GM12878 (cell line): ENCODE results near the gene MRPS9. TPM values are rescaled to one million over a fixed set of nuclear protein-coding genes. Genes with fewer than 3 reads are reported as not detected.

Source experiments
- ATAC-seq: fragments of 200-7000 bp; cut with Tn5 transposase; 3 replicates; pipeline ENCODE4 v1.9.1; 2020; ENCODE audit warnings: mild to moderate bottlenecking, moderate library complexity
- BruUV-seq: library from RNA; stranded (reverse); fragments of 400-500 nt; replicated peaks from 2 replicates; lab custom pipeline; 2021; lab: Mats Ljungman, UMichigan
- CTCF ChIA-PET: fragments of 300-600 bp; sonication (Branson Sonifier 250); formaldehyde crosslinking; extraction: SDS; loops from one replicate; lab custom pipeline; 2021; ENCODE audit warnings: inconsistent platforms; lab: Yijun Ruan, JAX
- POLR2A ChIA-PET: fragments of 350-600 bp; formaldehyde crosslinking; extraction: SDS; loops from one replicate; lab custom pipeline; 2021; ENCODE audit warnings: inconsistent platforms; lab: Charles Lee
- RAD21 ChIA-PET: fragments of 300-600 bp; sonication (Branson Sonifier 250); formaldehyde crosslinking; loops from one replicate; lab custom pipeline; 2023; ENCODE audit warnings: antibody characterized with exemption; ENCODE audit not compliant: unreplicated experiment; lab: Charles Lee
- SMC1A ChIA-PET: fragments of 300-600 bp; sonication (Branson Sonifier 250); formaldehyde crosslinking; loops from one replicate; lab custom pipeline; 2023; ENCODE audit not compliant: unreplicated experiment, uncharacterized antibody; lab: Charles Lee
- DNase-seq: peaks from one replicate; pipeline ENCODE4 v3.0.0-alpha.2; 2011; ENCODE audit warnings: low read depth, low spot score
- FAIRE-seq: peaks from 3 replicates; lab custom pipeline; 2011; peaks lifted over from hg19 to GRCh38; lab: Jason Lieb, UNC
- H2AFZ ChIP-seq: 2 replicates; pipeline ENCODE4 v1.6.0; 2011; ENCODE audit warnings: low read depth, low read length, control low read depth; ENCODE audit not compliant: control insufficient read depth
- H3K27ac ChIP-seq: 2 replicates; pipeline ENCODE4 v1.5.1; 2011; ENCODE audit warnings: control low read depth; ENCODE audit not compliant: control insufficient read depth, insufficient read depth
- H3K27me3 ChIP-seq, 2 experiments: replicated peaks in 1 of 2; 2 replicates each; pipeline versions ENCODE4 v1.6.0 to v1.6.1; 2011; ENCODE audit warnings: low read length in 1 of 2; ENCODE audit not compliant: control insufficient read depth in 2 of 2, insufficient read depth in 2 of 2
- H3K36me3 ChIP-seq, 2 experiments: 2 replicates each; pipeline ENCODE4 v1.5.1; 2011; ENCODE audit warnings: low read length in 1 of 2; ENCODE audit not compliant: control insufficient read depth in 2 of 2, insufficient read depth in 2 of 2
- H3K4me1 ChIP-seq: 2 replicates; pipeline ENCODE4 v1.6.1; 2011; ENCODE audit warnings: mild to moderate bottlenecking, low read length, moderate library complexity, mixed read lengths; ENCODE audit not compliant: control insufficient read depth, insufficient read depth
- H3K4me2 ChIP-seq: 2 replicates; pipeline ENCODE4 v1.6.0; 2011; ENCODE audit warnings: control low read depth; ENCODE audit not compliant: control insufficient read depth, insufficient read depth
- H3K4me3 ChIP-seq: fragments of 200-600 bp; sonication (generic); 2 replicates; pipeline ENCODE4 v1.5.1; 2016
- H3K79me2 ChIP-seq: 2 replicates; pipeline ENCODE4 v1.6.0; 2011; ENCODE audit warnings: low read length; ENCODE audit not compliant: control insufficient read depth, insufficient read depth
- H3K9ac ChIP-seq: 2 replicates; pipeline ENCODE4 v1.8.0; 2011; ENCODE audit warnings: low read length, control low read depth, mixed read lengths; ENCODE audit not compliant: control insufficient read depth, insufficient read depth
- H3K9me3 ChIP-seq: replicated peaks from 3 replicates; pipeline ENCODE4 v1.5.1; 2011; ENCODE audit warnings: mild to moderate bottlenecking, low read length; ENCODE audit not compliant: control insufficient read depth, insufficient read depth
- H4K20me1 ChIP-seq: 2 replicates; pipeline ENCODE4 v1.6.0; 2011; ENCODE audit not compliant: control insufficient read depth, insufficient read depth
- BMI1 ChIP-seq: fragments of 450-650 bp; IDR thresholded peaks from 2 replicates; pipeline ENCODE4 v1.6.1; 2016; ENCODE audit warnings: mild to moderate bottlenecking, moderate library complexity, borderline replicate concordance
- ESRRA ChIP-seq: IDR thresholded peaks from 2 replicates; pipeline ENCODE4 v1.6.1; 2012; ENCODE audit warnings: mild to moderate bottlenecking, low read length, improper control_type of control experiment
- IRF3 ChIP-seq: fragments of 450-650 bp; IDR thresholded peaks from 2 replicates; pipeline ENCODE4 v1.6.1; 2014; ENCODE audit warnings: mild to moderate bottlenecking
- JUND ChIP-seq: IDR thresholded peaks from 2 replicates; pipeline ENCODE4 v1.6.1; 2012; ENCODE audit warnings: low read depth, mild to moderate bottlenecking, low read length, improper control_type of control experiment, moderate library complexity
- KLF5 ChIP-seq: fragments of 450-650 bp; IDR thresholded peaks from 2 replicates; pipeline ENCODE4 v1.6.1; 2014; ENCODE audit warnings: mild to moderate bottlenecking; ENCODE audit not compliant: partially characterized antibody
- NRF1 ChIP-seq: conservative IDR thresholded peaks from 2 replicates; pipeline ENCODE4 v1.6.1; 2011; ENCODE audit warnings: mild to moderate bottlenecking, low read depth, low read length, improper control_type of control experiment
- PML ChIP-seq: IDR thresholded peaks from 2 replicates; pipeline ENCODE4 v1.6.1; 2012; ENCODE audit warnings: low read length, inconsistent platforms
- POLR2A ChIP-seq: IDR thresholded peaks from 2 replicates; pipeline ENCODE4 v1.6.1; 2011; ENCODE audit warnings: low read depth, mild to moderate bottlenecking, low read length
- POLR2AphosphoS5 ChIP-seq: IDR thresholded peaks from 2 replicates; pipeline ENCODE4 v1.6.1; 2011; ENCODE audit warnings: mild to moderate bottlenecking, low read length, inconsistent platforms
- RBBP5 ChIP-seq: fragments of 200-600 bp; sonication (generic); conservative IDR thresholded peaks from 2 replicates; pipeline ENCODE4 v1.6.1; 2016
- STAT1 ChIP-seq: fragments of 450-650 bp; conservative IDR thresholded peaks from 2 replicates; pipeline ENCODE4 v1.6.1; 2014; ENCODE audit warnings: antibody characterized with exemption, mild to moderate bottlenecking
- TBL1XR1 ChIP-seq: IDR thresholded peaks from 2 replicates; pipeline ENCODE4 v1.6.1; 2012; ENCODE audit warnings: low read depth, low read length, improper control_type of control experiment
- ZNF24 ChIP-seq: fragments of 450-650 bp; IDR thresholded peaks from 2 replicates; pipeline ENCODE4 v1.6.1; 2017; ENCODE audit warnings: antibody characterized with exemption, mild to moderate bottlenecking
- ZNF274 ChIP-seq: IDR thresholded peaks from one replicate; pipeline ENCODE4 v1.8.0; 2011; ENCODE audit not compliant: insufficient read length, insufficient read depth
- ZNF622 ChIP-seq: fragments of 450-650 bp; IDR thresholded peaks from 2 replicates; pipeline ENCODE4 v1.6.1; 2017; ENCODE audit warnings: mild to moderate bottlenecking, inconsistent platforms
- WGBS: methylation state at CpG from one replicate; pipeline ENCODE4 v1.1.6; 2016; ENCODE audit warnings: low lambda C conversion rate; ENCODE audit not compliant: insufficient replicate concordance, insufficient coverage; ENCODE audit errors: missing lambda C conversion rate; 5-methylcytosine and 5-hydroxymethylcytosine counted together
- in situ Hi-C: fragments of 300-500 bp; cut with MboI; formaldehyde crosslinking; loops from 9 replicates; pipeline ENCODE4 v1.14.3; 2018; ENCODE audit warnings: mixed read lengths
- intact Hi-C: fragments of 100-400 bp; cut with micrococcal nuclease; formaldehyde crosslinking; loops from one replicate; pipeline ENCODE4 v1.14.2; 2022; ENCODE audit not compliant: unreplicated experiment
- polyA plus RNA-seq, 11 experiments: library from polyadenylated mRNA; depleted of rRNA in 4 of 11; unstranded in 6 of 11; stranded (reverse) in 5 of 11; fragments of >200 nt; fragmentation: Nextera tagmentation in 4 of 11; fragmentation: Illumina TruSeq in 1 of 11; extraction: Ambion mirVana in 4 of 11; extraction: Trizol in 1 of 11; gene quantifications; 1 replicate in 1 of 11; 2 replicates in 10 of 11; pipeline versions ENCODE4 v1.2.1 to v1.2.3, GENCODE V29; 2011 to 2016; ENCODE audit warnings: inconsistent platforms in 2 of 11, missing spikeins in 2 of 11, low read depth in 1 of 11
- total RNA-seq, 4 experiments: library from RNA; depleted of rRNA in 3 of 4; stranded (reverse); fragments of >200 nt in 3 of 4; fragmentation: Illumina TruSeq in 1 of 4; extraction: Trizol in 1 of 4; gene quantifications; 2 replicates each; pipeline versions ENCODE4 v1.2.1 to v1.2.3, GENCODE V29; 2013 to 2021
- TF ChIP-seq, protein P1 (sequence below): IDR thresholded peaks from 2 replicates; pipeline ENCODE4 v1.6.1; 2011; ENCODE audit warnings: low read depth, low read length, improper control_type of control experiment, borderline replicate concordance

MRPS9 gene
- total and polyA plus RNA-seq, 10 of the 15 experiments (the other 5 are each of a cell fraction or from before 2014, with no cell fraction given): 39.1 to 111 (median 63.4) TPM

- POLR2A ChIA-PET: no interaction called here
Observed at GRCh38 chr2:105112345-105112744, 74.5 kb downstream of the MRPS9 start.

More at GRCh38 chr2:105112345-105112744, 74.5 kb downstream of the MRPS9 start:
- TF ChIP-seq STAT1 (no peak), JUND (no peak), ZNF24 (no peak), ZNF274 (no peak), NRF1 (no peak), POLR2A (no peak), RBBP5 (no peak), PML (no peak), POLR2AphosphoS5 (no peak), BMI1 (no peak), ESRRA (no peak), TBL1XR1 (no peak), ZNF622 (no peak), KLF5 (no peak), IRF3 (no peak)
- TF ChIP-seq, protein P1, sequence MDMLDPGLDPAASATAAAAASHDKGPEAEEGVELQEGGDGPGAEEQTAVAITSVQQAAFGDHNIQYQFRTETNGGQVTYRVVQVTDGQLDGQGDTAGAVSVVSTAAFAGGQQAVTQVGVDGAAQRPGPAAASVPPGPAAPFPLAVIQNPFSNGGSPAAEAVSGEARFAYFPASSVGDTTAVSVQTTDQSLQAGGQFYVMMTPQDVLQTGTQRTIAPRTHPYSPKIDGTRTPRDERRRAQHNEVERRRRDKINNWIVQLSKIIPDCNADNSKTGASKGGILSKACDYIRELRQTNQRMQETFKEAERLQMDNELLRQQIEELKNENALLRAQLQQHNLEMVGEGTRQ: no peak
- no peaks in the 10 kb centered on the region for H3K36me3 ChIP-seq
- H3K79me2 ChIP-seq: no peaks in the 10 kb centered on the region
- ChIA-PET SMC1A (no interaction called here), CTCF (interaction anchor here (9.1 kb wide), 1 partner anchor 124 kb away, joined by 291 read pairs; the partner anchor contains the start of gene GPR45), RAD21 (interaction anchor here (5.4 kb wide), 1 partner anchor 126 kb away, joined by 41 read pairs; no protein-coding TSS in a partner anchor)
- DNase-seq (no peak), FAIRE-seq (no peak), ATAC-seq (no peak)
- BruUV-seq: no TSS peak
- no peaks in the 10 kb centered on the region for H3K9me3 ChIP-seq
- peaks cover 5% of the 10 kb centered on the region for H3K4me1 ChIP-seq
- no peak overlapping the region for H3K27ac ChIP-seq
- 92% methylated on average over 12 of the region's 12 CpGs for WGBS
- no peak overlapping the region for H3K4me3 ChIP-seq
- intact Hi-C loops (no loop called here), in situ Hi-C loops (loop anchor here (5.0 kb wide), 1 partner anchor 125 kb away; no protein-coding TSS in a partner anchor)
- no peak overlapping the region for H3K9ac ChIP-seq
- no peaks in the 10 kb centered on the region for H3K27me3 ChIP-seq
- no peaks in the 10 kb centered on the region for H4K20me1 ChIP-seq
- H2AFZ ChIP-seq: no peak overlapping the region
- no peak overlapping the region for H3K4me2 ChIP-seq
